Measurements from ENCODE around the gene HMGN4.

DNA sequence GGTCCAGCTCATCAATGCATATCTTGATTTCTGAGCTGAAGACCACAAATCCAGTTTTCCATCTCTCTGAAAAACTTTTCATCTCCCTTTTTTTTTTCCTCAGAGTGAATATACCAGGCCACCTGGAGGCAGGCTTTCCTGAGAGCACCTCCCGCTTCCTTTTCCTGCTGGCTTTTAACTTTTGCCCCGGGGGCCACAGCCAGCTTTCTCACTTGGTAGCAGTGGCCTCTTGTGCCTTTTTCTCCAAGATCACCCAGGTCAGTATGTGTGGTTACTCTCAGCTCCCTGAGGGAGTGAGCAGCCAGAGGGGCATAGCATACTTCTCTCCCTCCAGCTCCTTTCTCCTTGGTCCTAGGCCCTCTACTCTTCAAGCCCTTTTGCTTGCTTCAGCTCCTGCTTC is 38.1 kb upstream of the HMGN4 start, which contains the start of gene BTN1A1:
- TF ChIP-seq, protein P1, sequence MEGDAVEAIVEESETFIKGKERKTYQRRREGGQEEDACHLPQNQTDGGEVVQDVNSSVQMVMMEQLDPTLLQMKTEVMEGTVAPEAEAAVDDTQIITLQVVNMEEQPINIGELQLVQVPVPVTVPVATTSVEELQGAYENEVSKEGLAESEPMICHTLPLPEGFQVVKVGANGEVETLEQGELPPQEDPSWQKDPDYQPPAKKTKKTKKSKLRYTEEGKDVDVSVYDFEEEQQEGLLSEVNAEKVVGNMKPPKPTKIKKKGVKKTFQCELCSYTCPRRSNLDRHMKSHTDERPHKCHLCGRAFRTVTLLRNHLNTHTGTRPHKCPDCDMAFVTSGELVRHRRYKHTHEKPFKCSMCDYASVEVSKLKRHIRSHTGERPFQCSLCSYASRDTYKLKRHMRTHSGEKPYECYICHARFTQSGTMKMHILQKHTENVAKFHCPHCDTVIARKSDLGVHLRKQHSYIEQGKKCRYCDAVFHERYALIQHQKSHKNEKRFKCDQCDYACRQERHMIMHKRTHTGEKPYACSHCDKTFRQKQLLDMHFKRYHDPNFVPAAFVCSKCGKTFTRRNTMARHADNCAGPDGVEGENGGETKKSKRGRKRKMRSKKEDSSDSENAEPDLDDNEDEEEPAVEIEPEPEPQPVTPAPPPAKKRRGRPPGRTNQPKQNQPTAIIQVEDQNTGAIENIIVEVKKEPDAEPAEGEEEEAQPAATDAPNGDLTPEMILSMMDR (IDR thresholded peaks at IDR 0.05 in 4 of 5, conservative IDR thresholded peaks at IDR 0.05 in 1 of 5), result no peak
- TF ChIP-seq POLR2A (IDR thresholded peaks at IDR 0.05), result no peak

Data from gastrocnemius medialis (tissue), 4 donors.